ENCODE measurements around the gene KDM6A.

- TF ChIP-seq CTCF (IDR thresholded peaks at IDR 0.05; ENCODE audit: poor library complexity, severe bottlenecking) (no peak), TAF1 (IDR thresholded peaks at IDR 0.05; ENCODE audit: low read depth) (no peak), EZH2 (IDR thresholded peaks at IDR 0.05; ENCODE audit: borderline replicate concordance, insufficient read depth, low read length, poor library complexity, severe bottlenecking) (no peak), REST (IDR thresholded peaks at IDR 0.05; ENCODE audit: borderline replicate concordance) (no peak), EP300 (conservative IDR thresholded peaks at IDR 0.05; ENCODE audit: poor library complexity, severe bottlenecking) (no peak)
These were observed 265.5 kb downstream of the KDM6A start for GRCh38 chrX:45138525-45138924.

Measured in neural cell (in vitro differentiated cells).